Brain microvascular endothelial cell (primary cell): ENCODE results near the gene LDLR.

Experiments
- DNase-seq: peaks from one replicate; pipeline ENCODE4 v3.0.0-alpha.2; 2020
- H3K27ac ChIP-seq: fragments of 250-450 bp; sonication (Bioruptor Pico); 2 replicates; pipeline ENCODE4 v1.5.1; 2020; ENCODE audit warnings: mild to moderate bottlenecking, moderate library complexity
- H3K27me3 ChIP-seq: fragments of 250-450 bp; sonication (Bioruptor Pico); replicated peaks from 2 replicates; pipeline ENCODE4 v1.5.1; 2020; ENCODE audit warnings: mild to moderate bottlenecking
- H3K36me3 ChIP-seq: fragments of 250-450 bp; sonication (Bioruptor Pico); replicated peaks from 2 replicates; pipeline ENCODE4 v1.5.1; 2020; ENCODE audit warnings: mild to moderate bottlenecking
- H3K4me3 ChIP-seq: 2 replicates; pipeline ENCODE4 v1.5.1; 2011; ENCODE audit warnings: low read depth, mild to moderate bottlenecking, control low read depth, low read length, moderate library complexity
- CTCF ChIP-seq: IDR thresholded peaks from 2 replicates; pipeline ENCODE4 v1.5.1; 2011; ENCODE audit warnings: low read depth, mild to moderate bottlenecking, moderate library complexity, low read length, control low read depth, inconsistent platforms; ENCODE audit errors: missing control alignments
- in situ Hi-C: cut with HindIII; loops from 2 replicates; pipeline ENCODE4 v1.10.0; 2017; ENCODE audit warnings: low sequenced_read_pairs, low pct_ligation_motif_present

Gene LDLR

DNA sequence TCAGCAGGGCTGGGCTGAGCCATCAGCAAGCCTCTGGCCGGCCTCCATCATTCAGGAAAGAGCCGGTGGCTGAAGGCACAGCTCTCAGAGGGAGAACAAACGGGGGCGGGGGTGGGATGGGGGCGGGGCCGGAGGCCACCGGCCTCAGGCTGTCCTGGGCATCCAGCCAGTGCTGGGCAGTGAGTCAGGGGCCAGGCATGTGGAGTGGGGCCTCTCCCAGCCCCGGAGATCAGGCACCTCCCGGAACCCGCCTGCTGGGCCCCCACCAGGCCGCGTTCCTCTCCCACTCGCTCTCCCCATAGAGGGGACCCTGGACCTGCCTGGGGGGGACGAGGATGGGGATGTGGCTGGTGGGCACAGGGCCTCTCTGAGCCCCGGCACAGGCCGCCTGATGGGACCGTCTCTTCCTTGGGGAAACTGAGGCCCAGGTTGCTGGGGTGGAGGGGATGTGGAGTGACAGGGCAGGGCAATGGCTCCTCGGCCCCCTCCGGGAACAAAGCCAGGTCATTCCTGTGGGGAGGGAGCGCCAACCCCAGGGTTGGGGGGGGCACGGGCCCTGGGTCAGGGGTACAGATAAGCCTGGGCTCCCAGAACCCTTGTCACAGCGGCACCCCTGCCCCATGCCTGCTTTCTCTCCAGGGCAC, 53.4 kb downstream of the LDLR start:
- in situ Hi-C loops: no loop called here
- Histone ChIP-seq H3K27me3 (no peaks in the 10 kb centered on the region), H3K27ac (peak overlapping the region; percentile 79), H3K4me3 (peak overlapping the region; percentile 29), H3K36me3 (no peaks in the 10 kb centered on the region)
- TF ChIP-seq CTCF: no peak
- peak; percentile 93 for DNase-seq

DNA sequence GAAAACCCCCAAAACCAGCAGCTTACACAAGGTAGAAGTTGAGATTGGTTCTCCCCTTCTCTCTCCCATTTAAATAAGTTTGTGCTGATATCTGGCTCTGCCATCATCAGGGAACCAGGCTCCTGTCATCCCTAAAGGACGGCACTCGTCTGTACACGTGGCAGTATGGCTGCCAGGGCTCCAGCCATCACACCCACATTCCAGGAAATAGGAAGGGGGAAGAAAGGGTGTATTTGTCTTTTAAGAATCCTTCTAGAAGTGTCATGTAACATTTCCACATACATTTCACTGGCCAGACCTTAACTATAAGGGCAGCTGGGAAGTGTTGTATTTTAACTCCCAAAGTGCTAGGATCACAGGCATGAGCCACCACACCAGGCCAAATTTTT, 56.3 kb downstream of the LDLR start:
- H3K27ac ChIP-seq: no peak overlapping the region
- in situ Hi-C loops: no loop called here

DNA sequence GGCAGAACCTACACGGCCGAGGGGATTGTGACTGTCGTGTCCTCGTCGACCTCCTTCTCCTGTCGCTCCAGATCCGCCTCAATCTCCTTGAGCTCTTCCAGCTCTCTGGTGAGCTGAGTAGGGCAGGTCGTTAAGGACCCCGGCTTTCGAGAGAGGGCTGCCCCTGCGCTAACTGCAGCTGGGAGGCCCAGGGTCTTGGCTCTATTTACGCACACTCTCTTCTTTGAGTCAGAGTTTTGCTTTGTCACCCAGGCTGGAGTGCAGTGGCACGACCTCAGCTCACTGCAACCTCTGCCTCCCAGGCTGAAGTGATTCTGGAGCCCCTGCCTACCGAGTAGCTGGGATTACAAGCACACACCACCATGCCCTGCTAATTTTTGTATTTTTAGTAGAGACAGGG, 58.7 kb downstream of the LDLR start:
- DNase-seq: no peak
- no peaks in the 10 kb centered on the region for H3K36me3 ChIP-seq
- H3K27ac ChIP-seq: no peak overlapping the region
- in situ Hi-C loops: no loop called here
- no peak for TF ChIP-seq CTCF
- H3K4me3 ChIP-seq: no peak overlapping the region
- no peaks in the 10 kb centered on the region for H3K27me3 ChIP-seq

More for the DNA sequence above, 56.3 kb downstream of the LDLR start:
- no peak overlapping the region for H3K4me3 ChIP-seq
- DNase-seq: no peak
- no peaks in the 10 kb centered on the region for H3K36me3 ChIP-seq
- TF ChIP-seq CTCF: no peak
- no peaks in the 10 kb centered on the region for H3K27me3 ChIP-seq

DNA sequence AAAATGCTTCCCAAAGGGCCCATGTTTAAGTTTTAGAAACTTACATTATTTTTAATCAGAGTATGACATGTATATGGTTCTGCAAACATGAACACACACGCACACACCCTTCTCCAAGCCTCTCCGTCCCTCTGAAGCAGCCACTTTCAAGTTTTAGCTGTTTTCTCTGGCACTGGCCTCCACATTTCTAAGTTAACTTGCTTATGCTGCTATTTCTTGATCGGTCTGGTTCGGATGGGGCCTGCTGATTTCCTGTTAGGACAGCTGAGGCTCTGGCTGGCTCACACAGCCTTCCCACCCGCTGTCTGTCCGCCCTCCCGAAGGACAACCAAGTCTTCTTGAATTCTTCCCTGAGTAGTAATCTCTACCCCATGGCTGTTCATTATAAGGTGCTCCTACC, 61.9 kb downstream of the LDLR start:
- peak overlapping the region; percentile 6 for H3K27ac ChIP-seq
- no peaks in the 10 kb centered on the region for H3K36me3 ChIP-seq
- DNase-seq: peak; percentile 49

DNA sequence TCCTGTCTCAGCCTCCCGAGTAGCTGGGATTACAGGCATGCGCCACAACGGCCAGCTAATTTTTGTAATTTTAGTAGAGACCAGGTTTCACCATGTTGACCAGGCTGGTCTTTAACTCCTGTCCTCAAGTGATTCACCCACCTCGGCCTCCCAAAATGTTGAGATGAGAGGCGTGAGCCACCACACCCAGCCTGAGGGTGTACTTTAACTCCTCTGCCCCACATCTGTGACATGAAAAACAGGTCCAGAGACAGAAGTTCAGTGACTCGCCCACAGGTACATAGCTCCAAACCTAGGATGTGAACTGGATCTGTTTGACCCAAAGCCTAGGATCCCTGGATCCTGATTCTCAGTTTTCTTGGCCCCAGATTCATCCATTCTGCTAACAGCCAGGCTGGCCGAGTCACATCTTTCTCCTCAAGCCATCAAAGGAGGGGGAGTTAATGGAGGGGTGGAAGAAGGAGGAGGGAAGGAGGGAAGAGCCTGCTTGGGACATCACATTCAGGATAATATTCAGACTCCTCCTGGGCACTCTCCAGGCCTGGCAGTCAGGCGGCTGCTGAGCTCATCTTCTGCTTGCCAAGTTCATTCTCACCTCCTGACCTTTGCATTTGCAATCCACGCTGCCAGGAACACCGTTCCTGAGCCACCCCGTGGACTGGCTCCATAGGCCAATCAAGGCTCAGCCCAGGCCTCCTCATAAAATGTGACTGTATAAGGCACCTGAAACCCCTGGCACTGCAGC, 63.2 kb downstream of the LDLR start:
- Histone ChIP-seq H3K4me3 (no peak overlapping the region), H3K36me3 (no peaks in the 10 kb centered on the region), H3K27me3 (no peaks in the 10 kb centered on the region), H3K27ac (no peak overlapping the region)
- no peak for TF ChIP-seq CTCF
- in situ Hi-C loops: no loop called here
- DNase-seq: no peak

More for the DNA sequence above, 61.9 kb downstream of the LDLR start:
- Histone ChIP-seq H3K27me3 (no peaks in the 10 kb centered on the region), H3K4me3 (no peak overlapping the region)
- in situ Hi-C loops: no loop called here
- TF ChIP-seq CTCF: no peak
